B cell (primary cell): ENCODE measurements around the gene ACIN1. TPM values are rescaled to one million over a fixed set of nuclear protein-coding genes. Genes with fewer than 3 reads are reported as not detected.

Experiments used
- ATAC-seq: fragments of 200-7000 bp; cut with Tn5 transposase; one replicate; pipeline ENCODE4 v1.10.0; 2021; ENCODE audit warnings: low read depth, mild to moderate bottlenecking, moderate number of reproducible peaks, moderate library complexity
- CTCF ChIA-PET: fragments of 350-600 bp; sonication (Branson Sonifier 250); formaldehyde crosslinking; loops from one replicate; lab custom pipeline; 2021; ENCODE audit warnings: antibody characterized with exemption, inconsistent platforms; lab: Charles Lee
- POLR2A ChIA-PET: fragments of 350-600 bp; sonication (Branson Sonifier 250); formaldehyde crosslinking; loops from one replicate; lab custom pipeline; 2021; ENCODE audit warnings: antibody characterized with exemption; lab: Charles Lee
- DNase-seq: peaks from one replicate; pipeline ENCODE4 v3.0.0; 2013
- H2AFZ ChIP-seq: 2 replicates; pipeline ENCODE4 v1.6.1; 2012; ENCODE audit warnings: mild to moderate bottlenecking, low read depth, low read length; ENCODE audit not compliant: insufficient read depth, poor library complexity, severe bottlenecking
- H3K27ac ChIP-seq, 2 donors: 1 replicate in 1 of 2; 2 replicates in 1 of 2; pipeline ENCODE4 v1.5.1; 2012 to 2013; ENCODE audit warnings: low read length in 2 of 2, mild to moderate bottlenecking in 2 of 2, moderate library complexity in 1 of 2
- H3K27me3 ChIP-seq, 4 experiments: fragments of 200-600 bp in 1 of 4; sonication (generic) in 1 of 4; replicated peaks in 1 of 4; 1 replicate in 2 of 4; 2 replicates in 2 of 4; pipeline versions ENCODE4 v1.6.1 to v1.7.0; 2013 to 2016; ENCODE audit warnings: low read length in 3 of 4, mild to moderate bottlenecking in 2 of 4, mixed read lengths in 1 of 4, moderate library complexity in 1 of 4; ENCODE audit not compliant: insufficient read depth in 4 of 4, control insufficient read depth in 3 of 4; ENCODE audit errors: control extremely low read depth in 1 of 4
- H3K36me3 ChIP-seq, 2 experiments: replicated peaks in 1 of 2; 1 replicate in 1 of 2; 2 replicates in 1 of 2; pipeline versions ENCODE4 v1.6.1 to v1.7.1; 2013; ENCODE audit warnings: low read length in 1 of 2; ENCODE audit not compliant: insufficient read depth in 2 of 2, control insufficient read depth in 1 of 2; ENCODE audit errors: control extremely low read depth in 1 of 2, extremely low read depth in 1 of 2
- H3K4me1 ChIP-seq, 2 donors: fragments of 200-600 bp in 1 of 2; sonication (generic) in 1 of 2; 1 replicate in 1 of 2; 2 replicates in 1 of 2; pipeline versions ENCODE4 v1.5.1 to v1.6.1; 2013 to 2017; ENCODE audit warnings: low read length in 2 of 2; ENCODE audit not compliant: control insufficient read depth in 2 of 2, insufficient read depth in 2 of 2
- H3K4me2 ChIP-seq: replicated peaks from 2 replicates; pipeline ENCODE3; 2012; ENCODE audit warnings: mild to moderate bottlenecking, low read depth, low read length; ENCODE audit not compliant: poor library complexity, severe bottlenecking
- H3K4me3 ChIP-seq, 5 experiments: fragments of 200-600 bp in 1 of 5; sonication (generic) in 1 of 5; 1 replicate in 3 of 5; 2 replicates in 2 of 5; pipeline versions ENCODE4 v1.5.1 to v1.7.0; 2011 to 2016; ENCODE audit warnings: low read length in 4 of 5, mild to moderate bottlenecking in 4 of 5, low read depth in 2 of 5, control low read depth in 1 of 5, moderate library complexity in 1 of 5; ENCODE audit not compliant: insufficient read depth in 1 of 5; ENCODE audit errors: control extremely low read depth in 1 of 5, extremely low read depth in 1 of 5
- H3K79me2 ChIP-seq: fragments of 200-600 bp; sonication (generic); one replicate; pipeline ENCODE4 v1.6.0; 2016; ENCODE audit warnings: low read length; ENCODE audit not compliant: control insufficient read depth, insufficient read depth
- H3K9ac ChIP-seq: fragments of 200-600 bp; sonication (generic); 2 replicates; pipeline ENCODE4 v1.6.1; 2017; ENCODE audit warnings: mild to moderate bottlenecking, low read length, moderate library complexity
- H3K9me3 ChIP-seq, 3 donors: one replicate each; pipeline versions ENCODE4 v1.6.1 to v1.7.1; 2013; ENCODE audit warnings: low read length in 2 of 3; ENCODE audit not compliant: control insufficient read depth in 2 of 3, insufficient read depth in 1 of 3; ENCODE audit errors: control extremely low read depth in 1 of 3
- H4K20me1 ChIP-seq: 2 replicates; pipeline ENCODE4 v1.6.0; 2012; ENCODE audit warnings: mild to moderate bottlenecking, low read length; ENCODE audit not compliant: insufficient read depth, control insufficient read depth, poor library complexity, severe bottlenecking
- H3K27ac Mint-ChIP-seq: one replicate; pipeline ENCODE4 v1.8.0; 2021; ENCODE audit warnings: mixed read lengths
- H3K27me3 Mint-ChIP-seq: one replicate; pipeline ENCODE4 v1.8.0; 2021; ENCODE audit warnings: mixed read lengths
- H3K4me1 Mint-ChIP-seq: one replicate; pipeline ENCODE4 v1.8.0; 2021; ENCODE audit warnings: mixed read lengths
- H3K4me3 Mint-ChIP-seq: one replicate; pipeline ENCODE4 v1.8.0; 2021; ENCODE audit warnings: mixed read lengths
- H3K9me3 Mint-ChIP-seq: one replicate; pipeline ENCODE4 v1.8.0; 2022; ENCODE audit warnings: mixed read lengths; ENCODE audit not compliant: insufficient read depth
- EZH2 ChIP-seq: IDR thresholded peaks from 2 replicates; pipeline ENCODE4 v1.6.1; 2012; ENCODE audit warnings: borderline replicate concordance, low read depth, mild to moderate bottlenecking, moderate library complexity, low read length; ENCODE audit not compliant: insufficient read depth, poor library complexity, severe bottlenecking
- WGBS: methylation state at CpG from one replicate; pipeline ENCODE4 v1.1.5; 2013; ENCODE audit warnings: missing lambda C conversion rate; ENCODE audit not compliant: insufficient coverage; 5-methylcytosine and 5-hydroxymethylcytosine counted together
- intact Hi-C: fragments of 100-400 bp; cut with micrococcal nuclease; formaldehyde crosslinking; loops from one replicate; pipeline ENCODE4 v1.10.0; 2022
- polyA plus RNA-seq: library from polyadenylated mRNA; depleted of rRNA; stranded (reverse); fragments of >200 nt; gene quantifications from 2 replicates; pipeline ENCODE4 v1.2.3, GENCODE V29; 2012
- total RNA-seq, 2 donors: library from RNA; stranded (reverse); fragments of 120-200 nt in 1 of 2; gene quantifications; 1 replicate in 1 of 2; 2 replicates in 1 of 2; pipeline versions ENCODE4 v1.2.3 to v1.2.4, GENCODE V29; 2013 to 2022
- TF ChIP-seq, protein P1 (sequence below): fragments of 200-600 bp; IDR thresholded peaks from one replicate; pipeline ENCODE4 v1.8.0; 2022; ENCODE audit warnings: antibody characterized with exemption, mild to moderate bottlenecking

Gene ACIN1
- total and polyA plus RNA-seq, 2 donors (not counting 1 experiment from before 2014, with no cell fraction given): 178 to 359 TPM

DNA sequence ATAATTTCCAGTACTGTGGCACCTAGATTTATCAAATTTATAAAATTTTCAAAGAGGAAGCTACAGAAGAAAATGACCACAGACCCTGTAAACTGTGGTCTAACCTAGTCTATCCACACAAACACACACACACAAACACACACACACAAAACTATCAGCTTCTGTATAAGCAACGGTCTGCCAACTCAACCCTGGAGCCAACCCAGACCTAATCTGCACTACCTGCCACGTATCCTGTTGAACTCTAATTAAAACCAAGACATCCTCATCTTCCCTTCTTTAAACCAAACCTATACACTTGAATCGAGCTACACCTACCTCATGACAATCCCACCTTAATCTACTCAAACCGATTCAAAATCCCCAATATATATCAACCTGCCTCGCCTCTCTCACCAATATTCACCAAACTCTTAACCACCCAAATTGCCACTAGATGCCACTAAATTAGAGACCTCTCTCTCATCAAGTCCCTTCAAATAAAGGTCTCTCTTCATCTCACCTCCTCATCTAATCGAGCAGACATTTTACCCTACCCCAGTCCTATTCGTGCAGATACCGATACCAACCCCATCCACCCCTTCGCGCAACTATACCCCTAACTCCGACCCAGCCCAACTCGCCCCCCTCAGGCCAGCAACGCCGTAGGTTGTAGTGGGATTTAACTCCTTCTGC lies 808 bp downstream of the ACIN1 start:
- H3K27me3 Mint-ChIP-seq: no peaks in the 10 kb centered on the region
- no peak overlapping the region for H3K4me3 Mint-ChIP-seq
- peaks cover 20 to 24% of the 10 kb centered on the region in 2 donors for H3K4me1 ChIP-seq
- H3K27me3 ChIP-seq: no peaks in the 10 kb centered on the region
- H3K9ac ChIP-seq: peak overlapping the region; percentile 83
- peaks cover 33% of the 10 kb centered on the region for H3K4me1 Mint-ChIP-seq
- no peak overlapping the region for H3K27ac Mint-ChIP-seq
- H3K4me2 ChIP-seq: peak overlapping the region; percentile 85
- peaks cover 93% of the 10 kb centered on the region for H3K79me2 ChIP-seq
- peak overlapping the region; percentile 86 for H2AFZ ChIP-seq
- peak overlapping the region; percentile 92 to 97 for H3K27ac ChIP-seq
- peak overlapping the region; percentile 72 to 99 (median 94) for H3K4me3 ChIP-seq
- ChIA-PET CTCF (interaction anchor here (0.6 to 2.9 kb wide), 22 partner anchors 10 to 537 kb away, joined by 3 to 30 read pairs (median 4); partner anchors contain the start of genes PABPN1 and PPP1R3E), POLR2A (interaction anchor here (0.7 to 2.0 kb wide), 8 partner anchors 25 to 1020 kb away, joined by 3 to 20 read pairs (median 6); partner anchors contain the start of genes DCAF11, PABPN1 and PPP1R3E)
- DNase-seq (no peak), ATAC-seq (no peak)
- H3K9me3 ChIP-seq: no peaks in the 10 kb centered on the region
- intact Hi-C loops: loop anchor here (2.0 to 10.0 kb wide), 6 partner anchors 17 to 1829 kb away; partner anchors contain the start of genes CDH24, EMC9, HNRNPC and PSME2
- peaks cover 10 to 57% of the 10 kb centered on the region in 2 experiments for H3K36me3 ChIP-seq
- H3K9me3 Mint-ChIP-seq: no peaks in the 10 kb centered on the region
- 2% methylated on average over 8 of the region's 14 CpGs for WGBS
- peaks cover 50% of the 10 kb centered on the region for H4K20me1 ChIP-seq
- TF ChIP-seq EZH2: no peak
- TF ChIP-seq, protein P1, sequence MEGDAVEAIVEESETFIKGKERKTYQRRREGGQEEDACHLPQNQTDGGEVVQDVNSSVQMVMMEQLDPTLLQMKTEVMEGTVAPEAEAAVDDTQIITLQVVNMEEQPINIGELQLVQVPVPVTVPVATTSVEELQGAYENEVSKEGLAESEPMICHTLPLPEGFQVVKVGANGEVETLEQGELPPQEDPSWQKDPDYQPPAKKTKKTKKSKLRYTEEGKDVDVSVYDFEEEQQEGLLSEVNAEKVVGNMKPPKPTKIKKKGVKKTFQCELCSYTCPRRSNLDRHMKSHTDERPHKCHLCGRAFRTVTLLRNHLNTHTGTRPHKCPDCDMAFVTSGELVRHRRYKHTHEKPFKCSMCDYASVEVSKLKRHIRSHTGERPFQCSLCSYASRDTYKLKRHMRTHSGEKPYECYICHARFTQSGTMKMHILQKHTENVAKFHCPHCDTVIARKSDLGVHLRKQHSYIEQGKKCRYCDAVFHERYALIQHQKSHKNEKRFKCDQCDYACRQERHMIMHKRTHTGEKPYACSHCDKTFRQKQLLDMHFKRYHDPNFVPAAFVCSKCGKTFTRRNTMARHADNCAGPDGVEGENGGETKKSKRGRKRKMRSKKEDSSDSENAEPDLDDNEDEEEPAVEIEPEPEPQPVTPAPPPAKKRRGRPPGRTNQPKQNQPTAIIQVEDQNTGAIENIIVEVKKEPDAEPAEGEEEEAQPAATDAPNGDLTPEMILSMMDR: peak; percentile 28

DNA sequence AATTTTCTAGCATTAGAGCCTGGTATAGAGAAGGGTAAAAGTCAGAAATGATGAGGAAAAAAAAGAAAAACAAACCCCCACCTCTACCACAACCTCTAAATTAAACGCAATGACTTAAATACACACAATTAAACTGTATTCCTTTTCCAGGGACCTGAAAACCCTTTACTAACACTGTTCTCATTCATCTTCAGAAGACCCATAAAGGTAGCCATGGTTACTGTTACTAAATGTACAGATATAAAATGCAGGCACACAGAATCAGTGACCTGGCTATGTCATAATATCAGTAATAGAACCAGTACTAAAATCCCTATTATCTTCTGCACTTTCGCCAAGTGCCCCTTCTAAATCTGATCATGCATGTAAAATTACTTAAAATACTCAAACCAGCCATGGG lies 1.4 kb downstream of the ACIN1 start:
- H3K4me1 Mint-ChIP-seq: peaks cover 33% of the 10 kb centered on the region
- no peak for TF ChIP-seq EZH2
- TF ChIP-seq, protein P1: no peak
- Histone ChIP-seq H3K9ac (peak overlapping the region; percentile 83), H3K4me3 (peak overlapping the region; percentile 72 to 99 (median 94)), H3K4me1 (peaks cover 20 to 24% of the 10 kb centered on the region in 2 donors), H3K9me3 (no peaks in the 10 kb centered on the region), H3K27ac (no peak overlapping the region), H3K4me2 (peak overlapping the region; percentile 85), H2AFZ (no peak overlapping the region), H3K36me3 (peaks cover 9 to 57% of the 10 kb centered on the region in 2 experiments), H3K27me3 (no peaks in the 10 kb centered on the region), H4K20me1 (peaks cover 56% of the 10 kb centered on the region), H3K79me2 (peaks cover 92% of the 10 kb centered on the region)
- no peaks in the 10 kb centered on the region for H3K9me3 Mint-ChIP-seq
- WGBS: 45% methylated on average over 1 of the region's 2 CpGs
- H3K27ac Mint-ChIP-seq: no peak overlapping the region
- ChIA-PET CTCF (interaction anchor here (0.6 to 2.9 kb wide), 7 partner anchors 12 to 35 kb away, joined by 3 to 30 read pairs (median 7); no protein-coding TSS in a partner anchor), POLR2A (no interaction called here)
- ATAC-seq: no peak
- DNase-seq: no peak
- H3K27me3 Mint-ChIP-seq: no peaks in the 10 kb centered on the region
- H3K4me3 Mint-ChIP-seq: peak overlapping the region; percentile 59
- intact Hi-C loops: loop anchor here (5.0 to 10.0 kb wide), 5 partner anchors 36 to 1829 kb away; partner anchors contain the start of genes CDH24, EMC9, HNRNPC and PSME2
